ENCODE data around the gene RPS6KA2.
"Not testable (repeated sequence)": the region's sequence is repeated elsewhere in the genome, so short reads cannot be mapped to it uniquely, and the experiment has no call there.

The RPS6KA2 gene

DNA sequence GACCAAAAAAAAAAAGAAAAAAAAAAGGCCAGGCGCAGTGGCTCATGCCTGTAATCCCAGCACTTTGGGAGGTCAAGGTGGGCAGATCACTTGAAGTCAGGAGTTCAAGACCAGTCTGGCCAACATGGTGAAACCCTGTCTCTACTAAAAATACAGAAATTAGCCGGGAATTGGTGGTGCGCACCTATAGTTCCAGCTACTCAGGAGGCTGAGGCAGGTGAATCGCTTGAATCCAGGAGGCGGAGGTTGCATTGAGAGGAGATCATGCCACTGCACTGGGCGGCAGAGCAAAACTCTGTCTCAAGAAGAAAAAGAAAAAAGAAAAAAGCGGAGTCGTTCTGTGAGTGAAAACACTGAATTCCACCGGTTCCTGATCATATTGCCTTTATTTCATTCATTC, 240.0 kb downstream of the RPS6KA2 start:
- not testable (repeated sequence) for DNase-seq

DNA sequence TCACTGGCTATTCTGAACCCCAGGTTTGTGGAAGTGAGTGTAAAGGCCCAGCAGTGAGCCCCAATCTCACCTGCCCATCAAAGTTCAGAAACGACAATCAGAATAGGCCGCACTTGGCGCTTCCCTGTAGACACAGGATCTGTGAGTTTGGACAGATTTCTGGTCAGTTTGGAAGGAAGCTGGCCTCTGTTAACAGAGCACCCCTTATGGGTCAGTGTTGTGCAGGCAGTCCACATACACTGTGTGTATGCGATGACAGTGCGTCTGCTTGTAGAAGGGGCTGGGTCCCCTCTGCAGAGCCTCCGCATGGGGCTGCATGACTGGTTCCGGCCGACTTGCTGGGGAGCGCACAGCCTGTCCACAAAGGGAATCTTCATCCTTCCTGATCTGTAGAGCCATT, 240.9 kb downstream of the RPS6KA2 start:
- DNase-seq: no peak

GRCh38 chr6:166383802-166384363, 243.2 kb downstream of the RPS6KA2 start:
- not testable (repeated sequence) for DNase-seq

- peak; percentile 98 for DNase-seq
Measured at GRCh38 chr6:166382933-166383801, 243.9 kb downstream of the RPS6KA2 start, which contains the start of gene MPC1. Gene MPC1, minus strand, starts transcription at chr6:166382940. Its CDS starts 64 bp downstream, at chr6:166382876.

DNA sequence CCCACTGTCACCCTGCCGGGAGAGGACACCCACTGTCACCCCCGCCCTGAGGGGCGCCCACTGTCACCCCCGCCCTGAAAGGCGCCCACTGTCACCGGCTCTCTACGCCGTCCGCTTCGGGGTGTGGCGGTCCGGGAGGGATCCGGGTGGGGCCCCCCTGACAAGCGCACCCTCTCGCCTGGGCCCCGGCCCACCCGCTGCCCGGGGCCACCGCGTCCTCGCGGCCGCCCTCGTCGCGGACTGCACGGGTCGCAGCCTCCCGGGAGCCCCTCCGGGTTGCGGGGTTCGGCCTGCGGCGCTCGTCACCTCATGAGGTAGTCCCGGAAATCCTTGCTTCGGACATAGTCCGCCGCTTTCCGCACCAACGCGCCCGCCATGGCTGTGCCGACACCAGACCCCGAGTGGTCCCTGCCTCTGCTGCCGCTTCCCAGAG, 244.5 kb downstream of the RPS6KA2 start:
- no peak for DNase-seq

DNA sequence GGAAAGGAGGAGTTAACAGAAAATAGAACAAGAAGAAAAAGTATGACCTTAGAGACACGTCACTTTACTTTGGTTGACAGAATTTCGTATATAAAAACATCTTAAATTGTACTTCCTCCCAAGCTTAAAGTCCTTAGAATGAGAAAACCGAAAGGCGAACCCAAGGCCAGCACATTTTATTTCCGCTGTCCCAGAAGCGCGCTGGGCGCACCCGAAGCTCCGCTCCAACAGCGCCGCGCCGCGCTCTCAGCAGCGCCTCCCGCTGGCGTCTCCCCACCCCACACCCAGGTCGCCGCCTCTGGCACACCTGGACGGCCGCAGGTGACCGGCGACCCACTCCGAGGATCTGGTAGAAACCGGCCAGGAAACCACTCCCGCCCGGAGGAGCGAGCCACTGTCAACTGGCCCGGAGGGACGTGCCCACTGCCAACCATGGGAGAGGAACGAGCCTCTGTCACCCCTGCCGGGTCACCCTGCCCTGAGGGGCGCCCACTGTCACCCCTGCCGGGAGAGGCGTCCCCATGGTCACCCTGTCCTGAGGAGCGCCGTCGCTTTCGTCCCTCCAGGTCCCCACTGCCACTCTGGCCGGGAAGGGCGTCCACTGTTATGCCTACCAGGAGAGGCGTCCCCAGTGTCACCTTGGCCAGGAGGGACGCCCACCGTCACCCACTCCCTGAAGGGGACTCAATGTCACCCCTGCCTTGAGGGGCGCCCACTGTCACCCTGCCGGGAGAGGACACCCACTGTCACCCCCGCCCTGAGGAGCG, 245.1 kb downstream of the RPS6KA2 start:
- peak; percentile 63 for DNase-seq

GRCh38 chr6:166381381-166381732, 245.7 kb downstream of the RPS6KA2 start:
- no peak for DNase-seq

GRCh38 chr6:166379800-166380199, 247.3 kb downstream of the RPS6KA2 start:
- no peak for DNase-seq

DNA sequence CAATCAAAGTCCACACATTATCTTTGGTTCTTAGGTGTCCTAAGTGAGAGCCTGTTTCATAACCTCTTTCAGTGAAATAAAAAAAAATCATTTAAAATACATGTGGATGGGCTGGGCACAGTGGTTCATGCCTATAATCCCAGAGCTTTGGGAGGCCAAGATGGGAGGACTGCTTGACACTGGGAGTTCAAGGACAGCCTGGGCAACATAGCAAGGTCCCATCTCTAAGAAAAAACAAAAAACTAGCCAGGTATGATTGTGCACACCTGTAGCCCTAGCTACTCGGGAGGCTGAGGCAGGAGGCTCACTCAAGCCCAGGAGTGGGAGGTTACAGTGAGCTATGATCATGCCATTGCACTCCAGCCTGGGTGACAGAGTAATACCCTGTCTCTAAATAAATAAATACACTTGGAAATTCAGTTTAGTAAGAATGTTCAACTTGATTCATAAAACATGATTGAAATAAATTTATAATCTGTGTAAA, 247.9 kb downstream of the RPS6KA2 start:
- DNase-seq: no peak

- no peak for DNase-seq
Measured at GRCh38 chr6:166377721-166378120, 249.3 kb downstream of the RPS6KA2 start.

- no peak for DNase-seq
Measured at GRCh38 chr6:166375013-166375412, 252.0 kb downstream of the RPS6KA2 start.

- no peak for DNase-seq
Measured at GRCh38 chr6:166370489-166370888, 256.6 kb downstream of the RPS6KA2 start.

GRCh38 chr6:166369782-166370181, 257.3 kb downstream of the RPS6KA2 start:
- no peak for DNase-seq

DNA sequence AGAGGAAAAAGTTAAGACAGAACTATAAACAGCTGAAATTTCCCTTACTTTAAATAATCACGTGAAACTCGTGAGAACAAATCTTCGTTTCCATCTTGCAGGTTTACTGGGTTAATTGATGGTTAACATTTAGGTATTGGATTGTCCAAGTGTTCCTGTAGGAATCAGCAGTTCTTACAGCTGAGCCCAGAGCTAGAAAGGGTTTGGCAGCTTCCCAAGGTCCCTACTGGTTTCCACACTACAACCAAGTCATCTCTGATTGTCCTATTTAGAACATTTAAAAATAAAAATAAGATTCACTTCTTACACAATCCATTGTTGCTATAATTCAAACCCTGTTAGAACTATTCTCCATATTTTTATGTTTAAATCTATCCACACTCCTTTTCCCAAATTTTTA, 260.1 kb downstream of the RPS6KA2 start:
- no peak for DNase-seq

- DNase-seq: no peak
Measured at GRCh38 chr6:166365806-166366205, 261.2 kb downstream of the RPS6KA2 start.

GRCh38 chr6:166365221-166365620, 261.8 kb downstream of the RPS6KA2 start:
- no peak for DNase-seq

DNA sequence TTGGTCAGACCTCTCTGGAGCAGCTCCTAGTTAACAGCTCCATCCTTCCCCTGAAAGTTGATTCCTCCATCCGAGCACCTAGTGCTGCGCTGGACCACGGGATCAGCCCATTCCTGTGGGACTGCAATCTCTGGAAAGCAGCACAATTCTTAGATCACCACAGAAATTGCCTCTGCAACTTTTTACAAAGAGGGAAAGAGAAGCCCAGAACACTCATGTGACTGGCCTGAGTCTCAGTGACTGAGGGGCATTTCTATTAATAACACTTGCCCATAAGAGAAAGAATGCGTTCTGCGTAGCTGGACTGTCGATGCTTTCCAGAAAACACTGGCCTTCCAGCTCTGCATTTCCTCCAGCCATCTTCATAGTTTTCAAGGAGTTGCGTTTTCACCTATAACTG, 262.6 kb downstream of the RPS6KA2 start:
- DNase-seq: no peak

DNA sequence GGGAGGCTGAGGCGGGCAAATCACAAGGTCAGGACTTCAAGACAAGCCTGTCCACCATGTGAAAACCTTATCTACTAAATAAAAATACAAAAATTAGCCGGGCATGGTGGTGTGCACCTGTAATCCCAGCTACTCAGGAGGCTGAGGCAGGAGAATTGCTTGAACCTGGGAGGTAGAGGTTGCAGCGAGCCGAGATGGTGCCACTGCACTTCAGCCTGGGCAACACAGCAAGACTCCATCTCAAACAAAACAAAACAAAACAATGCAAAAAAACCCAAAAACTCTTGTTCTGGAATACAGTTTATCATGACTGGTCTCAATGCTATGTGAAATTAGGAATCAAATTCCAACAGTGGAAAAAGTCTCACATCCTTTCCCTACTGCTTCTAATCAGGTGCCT, 264.6 kb downstream of the RPS6KA2 start:
- not testable (repeated sequence) for DNase-seq

DNA sequence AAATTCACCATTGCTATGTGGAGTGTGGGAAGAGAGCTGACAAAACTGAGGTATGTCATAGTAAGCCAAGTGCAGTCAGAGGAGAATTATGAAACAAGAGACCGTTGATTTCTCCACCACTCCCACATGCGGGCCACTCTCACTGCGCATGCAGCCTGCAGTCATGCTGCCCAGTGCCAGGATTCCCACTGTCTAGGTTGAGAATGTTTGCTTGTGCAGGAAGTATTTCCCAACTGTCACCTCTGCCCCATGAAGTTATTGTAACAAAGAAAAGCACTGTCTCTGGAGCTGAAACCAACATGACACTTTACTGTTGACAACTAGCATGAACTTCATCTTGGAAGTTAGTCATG, 266.0 kb downstream of the RPS6KA2 start:
- DNase-seq: no peak

GRCh38 chr6:166360243-166361076, 266.6 kb downstream of the RPS6KA2 start:
- DNase-seq: no peak

Measured in left hindlimb (tissue), 1 donor.